H1 (cell line): ENCODE measurements around the gene PDK1. TPM values are rescaled to one million over a fixed set of nuclear protein-coding genes. Genes with fewer than 3 reads are reported as not detected.

Experiments
- CTCF ChIA-PET: fragments of 300-600 bp; sonication (Branson Sonifier 250); formaldehyde crosslinking; loops from one replicate; lab custom pipeline; 2021; ENCODE audit not compliant: partially characterized antibody; lab: Charles Lee
- POLR2A ChIA-PET: fragments of 300-600 bp; sonication (Branson Sonifier 250); formaldehyde crosslinking; loops from one replicate; lab custom pipeline; 2021; ENCODE audit warnings: inconsistent platforms; ENCODE audit not compliant: partially characterized antibody; lab: Charles Lee
- DNase-seq, 2 experiments: peaks; one replicate each; pipeline versions ENCODE4 v3.0.0 to v3.0.0-alpha.2; 2010 to 2022; ENCODE audit warnings: low spot score in 2 of 2, low read depth in 1 of 2, mixed read lengths in 1 of 2
- FAIRE-seq: peaks from 2 replicates; lab custom pipeline; 2011; peaks lifted over from hg19 to GRCh38; lab: Jason Lieb, UNC
- H2AFZ ChIP-seq: 2 replicates; pipeline ENCODE4 v1.8.1; 2012; ENCODE audit warnings: low read length, inconsistent platforms
- H2AK5ac ChIP-seq: 2 replicates; pipeline ENCODE4 v1.6.1; 2013; ENCODE audit warnings: low read depth, low read length
- H2BK120ac ChIP-seq: replicated peaks from 2 replicates; pipeline ENCODE3; 2013; ENCODE audit warnings: low read depth, low read length, inconsistent platforms
- H2BK12ac ChIP-seq: 2 replicates; pipeline ENCODE4 v1.6.1; 2013; ENCODE audit warnings: low read depth, low read length
- H2BK15ac ChIP-seq: 2 replicates; pipeline ENCODE4 v1.6.1; 2013; ENCODE audit warnings: low read length
- H2BK20ac ChIP-seq: 2 replicates; pipeline ENCODE4 v1.6.1; 2013; ENCODE audit warnings: low read length
- H2BK5ac ChIP-seq: 2 replicates; pipeline ENCODE4 v1.6.1; 2013; ENCODE audit warnings: low read depth, low read length
- H3K14ac ChIP-seq: 2 replicates; pipeline ENCODE4 v1.6.1; 2013; ENCODE audit warnings: inconsistent platforms; ENCODE audit not compliant: insufficient read length
- H3K18ac ChIP-seq: 2 replicates; pipeline ENCODE4 v1.6.1; 2013; ENCODE audit warnings: low read length; ENCODE audit errors: extremely low read depth
- H3K23ac ChIP-seq: 2 replicates; pipeline ENCODE4 v1.6.1; 2013; ENCODE audit warnings: inconsistent platforms; ENCODE audit not compliant: insufficient read length
- H3K23me2 ChIP-seq: 2 replicates; pipeline ENCODE4 v1.6.1; 2013; ENCODE audit warnings: low read depth, low read length
- H3K27ac ChIP-seq: 2 replicates; pipeline ENCODE4 v1.6.1; 2011; ENCODE audit warnings: low read depth, low read length, inconsistent platforms
- H3K27me3 ChIP-seq, 4 experiments: replicated peaks in 1 of 4; 1 replicate in 1 of 4; 2 replicates in 3 of 4; pipeline versions ENCODE4 v1.6.1 to v1.8.1; 2011 to 2013; ENCODE audit warnings: low read length in 3 of 4, mild to moderate bottlenecking in 3 of 4, inconsistent platforms in 2 of 4, mixed read lengths in 2 of 4, moderate library complexity in 1 of 4; ENCODE audit not compliant: control insufficient read depth in 3 of 4, insufficient read depth in 3 of 4; ENCODE audit errors: extremely low read depth in 1 of 4
- H3K36me3 ChIP-seq, 4 experiments: 2 replicates each; pipeline versions ENCODE4 v1.6.1 to v1.8.1; 2011 to 2013; ENCODE audit warnings: mild to moderate bottlenecking in 4 of 4, low read length in 3 of 4, moderate library complexity in 2 of 4, control low read depth in 1 of 4, inconsistent platforms in 1 of 4; ENCODE audit not compliant: insufficient read depth in 4 of 4, control insufficient read depth in 2 of 4
- H3K4ac ChIP-seq: replicated peaks from 2 replicates; pipeline ENCODE3; 2013; ENCODE audit warnings: low read length, low read depth, mixed read lengths, inconsistent platforms; ENCODE audit not compliant: insufficient read length
- H3K4me1 ChIP-seq, 4 experiments: replicated peaks in 1 of 4; 1 replicate in 1 of 4; 2 replicates in 3 of 4; pipeline versions ENCODE4 v1.6.1 to v1.8.1; 2011 to 2013; ENCODE audit warnings: low read length in 3 of 4, inconsistent platforms in 2 of 4, mixed read lengths in 1 of 4; ENCODE audit not compliant: insufficient read depth in 4 of 4, control insufficient read depth in 3 of 4
- H3K4me2 ChIP-seq, 2 experiments: 2 replicates each; pipeline versions ENCODE4 v1.6.1 to v1.8.1; 2011 to 2013; ENCODE audit warnings: low read depth in 2 of 2, low read length in 2 of 2, control low read depth in 1 of 2, inconsistent platforms in 1 of 2, mild to moderate bottlenecking in 1 of 2; ENCODE audit not compliant: insufficient read depth in 1 of 2
- H3K4me3 ChIP-seq, 4 experiments: fragments of 200-600, 300-600 bp in 1 of 4; sonication (generic), shearing (Covaris generic), sonication (Bioruptor Twin) in 1 of 4; 2 replicates each; pipeline versions ENCODE4 v1.5.1 to v1.8.1; 2011 to 2016; ENCODE audit warnings: low read length in 4 of 4, low read depth in 3 of 4, control low read depth in 2 of 4, inconsistent platforms in 2 of 4, mild to moderate bottlenecking in 2 of 4, mixed read lengths in 1 of 4, moderate library complexity in 1 of 4; ENCODE audit not compliant: insufficient read depth in 2 of 4; ENCODE audit errors: extremely low read depth in 1 of 4
- H3K56ac ChIP-seq: replicated peaks from 2 replicates; pipeline ENCODE3; 2013; ENCODE audit warnings: low read depth, mild to moderate bottlenecking, mixed read lengths, low read length, inconsistent platforms; ENCODE audit not compliant: insufficient read length
- H3K79me1 ChIP-seq: 2 replicates; pipeline ENCODE4 v1.6.1; 2013; ENCODE audit warnings: low read depth, low read length, control low read depth
- H3K79me2 ChIP-seq, 2 experiments: 2 replicates each; pipeline versions ENCODE4 v1.6.1 to v1.8.1; 2012 to 2013; ENCODE audit warnings: low read length in 2 of 2, mild to moderate bottlenecking in 2 of 2, inconsistent platforms in 1 of 2; ENCODE audit not compliant: insufficient read depth in 2 of 2, control insufficient read depth in 1 of 2
- H3K9ac ChIP-seq, 4 experiments: replicated peaks in 1 of 4; 1 replicate in 1 of 4; 2 replicates in 3 of 4; pipeline versions ENCODE4 v1.6.1 to v1.8.1; 2011 to 2013; ENCODE audit warnings: low read depth in 3 of 4, low read length in 3 of 4, control low read depth in 2 of 4, mild to moderate bottlenecking in 2 of 4, moderate library complexity in 2 of 4, inconsistent platforms in 1 of 4; ENCODE audit errors: extremely low read depth in 1 of 4
- H3K9me3 ChIP-seq, 2 experiments: 2 replicates each; pipeline versions ENCODE4 v1.6.1 to v1.8.1; 2012 to 2013; ENCODE audit warnings: mild to moderate bottlenecking in 2 of 2, moderate library complexity in 2 of 2, control low read depth in 1 of 2, inconsistent platforms in 1 of 2, low read depth in 1 of 2, low read length in 1 of 2, mixed read lengths in 1 of 2; ENCODE audit not compliant: insufficient read depth in 2 of 2
- H4K20me1 ChIP-seq, 2 experiments: replicated peaks in 1 of 2; 2 replicates each; pipeline versions ENCODE3 to v1.8.1; 2011 to 2013; ENCODE audit warnings: inconsistent platforms in 2 of 2, low read length in 2 of 2, mild to moderate bottlenecking in 1 of 2; ENCODE audit not compliant: insufficient read depth in 2 of 2, control insufficient read depth in 1 of 2
- H4K5ac ChIP-seq: 2 replicates; pipeline ENCODE4 v1.6.1; 2013; ENCODE audit warnings: low read length, low read depth, mixed read lengths, inconsistent platforms; ENCODE audit not compliant: insufficient read length
- H4K8ac ChIP-seq: 2 replicates; pipeline ENCODE4 v1.8.0; 2013; ENCODE audit warnings: mild to moderate bottlenecking, moderate library complexity, low read length, inconsistent platforms; ENCODE audit not compliant: insufficient read depth; ENCODE audit errors: extremely low read depth
- H4K91ac ChIP-seq: replicated peaks from 2 replicates; pipeline ENCODE3; 2013; ENCODE audit warnings: low read length, mixed read lengths, inconsistent platforms; ENCODE audit not compliant: insufficient read length
- CHD2 ChIP-seq: IDR thresholded peaks from 2 replicates; pipeline ENCODE4 v1.6.1; 2012; ENCODE audit warnings: low read length, improper control_type of control experiment
- CTCF ChIP-seq, 3 experiments: IDR thresholded peaks; 1 replicate in 2 of 3; 2 replicates in 1 of 3; pipeline versions ENCODE4 v1.5.1 to v1.6.1; 2011; ENCODE audit warnings: low read length in 3 of 3, mild to moderate bottlenecking in 3 of 3, inconsistent platforms in 2 of 3, low read depth in 1 of 3, moderate library complexity in 1 of 3; ENCODE audit not compliant: insufficient read depth in 1 of 3; ENCODE audit errors: control extremely low read depth in 1 of 3
- RAD21 ChIP-seq, 2 experiments: IDR thresholded peaks in 1 of 2; conservative IDR thresholded peaks in 1 of 2; 2 replicates each; pipeline ENCODE4 v1.6.1; 2011; ENCODE audit warnings: low read depth in 2 of 2, low read length in 2 of 2, improper control_type of control experiment in 1 of 2, inconsistent platforms in 1 of 2, mild to moderate bottlenecking in 1 of 2, moderate library complexity in 1 of 2
- WGBS, 2 experiments: shearing (Covaris generic) in 1 of 2; methylation state at CpG; one replicate each; pipeline versions ENCODE4 v1.1.6 to v1.1.7; 2013 to 2015; ENCODE audit warnings: low lambda C conversion rate in 2 of 2, mixed read lengths in 2 of 2, inconsistent platforms in 1 of 2, low coverage in 1 of 2, missing lambda C conversion rate in 1 of 2; ENCODE audit not compliant: insufficient replicate concordance in 2 of 2, insufficient coverage in 1 of 2, insufficient read length in 1 of 2; ENCODE audit errors: extremely low coverage in 1 of 2, missing lambda C conversion rate in 1 of 2; 5-methylcytosine and 5-hydroxymethylcytosine counted together
- polyA plus RNA-seq, 7 experiments: library from polyadenylated mRNA; depleted of rRNA in 3 of 7; stranded (reverse) in 5 of 7; unstranded in 2 of 7; fragments of >200 nt in 5 of 7; fragments of 200-250 nt in 2 of 7; gene quantifications; 1 replicate in 5 of 7; 2 replicates in 1 of 7; 4 replicates in 1 of 7; pipeline versions ENCODE4 v1.2.1 to v1.2.3, GENCODE V29; 2011 to 2013; ENCODE audit warnings: missing spikeins in 2 of 7, mixed read lengths in 2 of 7
- total RNA-seq: library from RNA; stranded (reverse); fragmentation: NEBNext Ultra II Directional; extraction: Animal tissue kit (Norgen Biotek cat#: 25700); gene quantifications from 2 replicates; pipeline ENCODE4 v1.2.1, GENCODE V29; 2021

Gene PDK1
- total and polyA plus RNA-seq, 2 of the 8 experiments (the other 6 are each of a cell fraction or from before 2014, with no cell fraction given) = 18.2 to 21.9 TPM

GRCh38 chr2:172613615-172614231 lies 57.8 kb downstream of the PDK1 start:
- Histone ChIP-seq H3K4me3 (no peak overlapping the region), H3K9me3 (no peaks in the 10 kb centered on the region), H3K23ac (no peak overlapping the region), H3K4me2 (no peak overlapping the region), H3K18ac (no peak overlapping the region), H3K23me2 (no peaks in the 10 kb centered on the region), H2BK12ac (no peak overlapping the region), H2BK5ac (no peak overlapping the region), H3K27me3 (no peaks in the 10 kb centered on the region), H3K79me1 (no peaks in the 10 kb centered on the region), H2AFZ (no peak overlapping the region), H2AK5ac (no peak overlapping the region), H2BK20ac (no peak overlapping the region), H3K27ac (no peak overlapping the region), H3K79me2 (no peaks in the 10 kb centered on the region), H4K8ac (no peak overlapping the region), H3K56ac (no peak overlapping the region), H3K14ac (no peak overlapping the region), H2BK15ac (no peak overlapping the region), H2BK120ac (no peak overlapping the region), H3K4me1 (no peaks in the 10 kb centered on the region), H3K4ac (no peak overlapping the region), H4K20me1 (no peaks in the 10 kb centered on the region), H3K36me3 (no peaks in the 10 kb centered on the region; a peak in 2 of 8 replicates), H4K91ac (no peak overlapping the region), H3K9ac (no peak overlapping the region), H4K5ac (no peak overlapping the region)
- FAIRE-seq (no peak), DNase-seq (no peak)
- CTCF ChIA-PET = interaction anchor here (0.8 to 3.9 kb wide), 11 partner anchors 10 to 161 kb away, joined by 3 to 28 read pairs (median 3); no protein-coding TSS in a partner anchor
- 88% methylated on average over 10 of the region's 10 CpGs; no CpG with 5 or more reads in 1 of the 2 experiments for WGBS, 2 experiments
- POLR2A ChIA-PET = no interaction called here
- TF ChIP-seq CTCF (IDR thresholded peaks at IDR 0.05; ENCODE audit: control extremely low read depth in 1 of 3, insufficient read depth in 1 of 3, low read depth in 1 of 3, low read length in 3 of 3) (peak; percentile 1 to 26 (median 11)), CHD2 (no peak), RAD21 (IDR thresholded peaks at IDR 0.05 in 1 of 2, conservative IDR thresholded peaks at IDR 0.05 in 1 of 2; ENCODE audit: low read depth in 2 of 2, low read length in 2 of 2) (peak in 1 of 2 experiments; percentile 42; a peak in 2 of 4 replicates)
